Measurements from ENCODE around the gene RBM10.

Gene RBM10

DNA sequence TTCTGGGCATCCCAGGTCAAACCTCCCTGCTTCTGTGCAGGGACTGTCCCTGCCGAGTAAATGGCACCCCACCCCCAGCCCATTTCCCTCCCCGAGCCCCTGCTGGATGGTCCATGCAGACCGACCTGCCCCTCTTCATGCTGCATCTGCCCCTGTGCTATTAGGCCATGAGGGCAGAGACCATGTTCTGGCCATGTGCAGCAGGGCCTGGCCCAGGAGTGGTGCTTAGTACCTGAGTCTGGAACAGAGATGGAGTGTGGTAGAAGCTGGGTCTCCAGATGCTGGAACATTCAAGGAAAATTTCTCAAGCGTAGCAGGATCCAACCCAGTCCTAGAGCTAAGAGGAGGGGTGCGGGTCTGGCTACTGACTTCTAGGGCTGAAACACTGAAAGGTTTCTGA lies 33.3 kb downstream of the RBM10 start:
- DNase-seq: no peak

DNA sequence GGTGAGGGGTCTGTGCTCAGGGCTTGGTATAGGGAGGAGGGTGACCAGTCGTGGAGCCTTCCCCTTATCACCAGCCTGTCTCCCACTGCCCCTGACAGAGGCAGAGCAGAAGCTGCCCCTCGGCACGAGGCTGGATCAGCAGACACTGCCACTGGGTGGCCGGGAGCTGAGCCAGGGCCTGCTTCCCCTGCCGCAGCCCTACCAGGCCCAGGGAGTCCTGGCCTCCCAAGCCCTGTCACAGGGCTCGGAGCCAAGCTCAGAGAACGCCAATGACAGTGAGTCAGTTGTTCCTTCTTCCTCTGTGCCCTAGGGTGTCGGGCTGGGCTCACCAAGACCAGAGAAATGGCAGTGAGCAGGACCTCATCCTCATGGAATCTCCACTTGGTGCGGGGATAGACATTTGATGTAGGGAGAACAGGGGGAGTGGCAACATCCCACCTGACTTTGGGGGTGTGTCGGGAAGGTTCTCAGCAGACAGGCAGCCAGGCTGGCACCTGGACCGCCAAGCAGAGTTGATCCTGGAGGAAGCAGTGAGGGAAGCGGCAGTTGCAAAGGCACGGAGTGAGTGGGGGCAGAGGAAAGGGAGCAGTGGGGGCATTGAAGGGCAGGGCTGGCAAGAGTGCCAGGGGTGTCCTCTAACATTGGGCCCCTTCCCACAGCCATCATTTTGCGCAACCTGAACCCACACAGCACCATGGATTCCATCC lies 34.4 kb downstream of the RBM10 start:
- no peak for DNase-seq

DNA sequence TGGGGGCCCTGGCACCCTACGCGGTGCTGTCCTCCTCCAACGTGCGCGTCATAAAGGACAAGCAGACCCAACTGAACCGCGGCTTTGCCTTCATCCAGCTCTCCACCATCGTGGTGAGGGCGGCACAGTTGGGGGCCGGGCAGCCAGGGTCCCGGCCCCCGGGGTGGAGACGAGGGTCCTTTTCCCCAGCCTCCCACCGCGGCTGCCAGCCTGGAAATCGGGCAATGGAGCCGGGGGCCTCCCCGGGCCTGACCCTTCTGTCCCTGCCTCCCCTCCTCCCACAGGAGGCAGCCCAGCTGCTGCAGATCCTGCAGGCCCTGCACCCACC lies 34.9 kb downstream of the RBM10 start:
- DNase-seq: no peak

DNA sequence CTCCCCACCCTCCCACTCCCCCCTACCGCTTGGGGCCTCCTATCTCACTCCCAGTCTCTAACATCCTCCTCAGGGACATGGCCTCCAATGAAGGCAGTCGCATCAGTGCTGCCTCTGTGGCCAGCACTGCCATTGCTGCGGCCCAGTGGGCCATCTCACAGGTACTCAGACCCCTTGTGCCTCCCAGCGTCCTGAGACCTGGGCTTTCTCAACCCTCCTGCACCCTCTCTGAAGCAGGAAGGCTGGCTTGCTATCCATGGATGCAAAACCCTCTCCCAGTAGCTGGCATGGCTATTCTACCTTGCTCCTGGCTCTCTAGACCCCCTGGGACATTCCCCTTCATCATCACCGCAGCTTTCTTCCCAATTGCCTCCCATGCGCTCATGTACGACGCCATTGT lies 35.3 kb downstream of the RBM10 start:
- no peak for DNase-seq

DNA sequence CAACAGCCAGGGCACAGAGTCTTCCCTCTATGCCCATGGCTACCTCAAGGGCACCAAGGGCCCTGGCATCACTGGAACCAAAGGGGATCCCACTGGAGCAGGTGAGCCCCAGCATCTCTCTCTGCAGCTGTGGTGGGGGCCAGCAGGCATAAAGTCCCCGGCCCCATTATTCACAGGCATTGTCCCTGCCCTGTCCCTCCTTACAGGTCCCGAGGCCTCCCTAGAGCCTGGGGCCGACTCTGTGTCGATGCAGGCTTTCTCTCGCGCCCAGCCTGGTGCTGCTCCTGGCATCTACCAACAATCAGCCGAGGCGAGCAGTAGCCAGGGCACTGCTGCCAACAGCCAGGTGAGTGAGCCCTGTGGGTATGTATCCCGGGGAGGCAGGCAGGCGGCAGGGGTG lies 36.3 kb downstream of the RBM10 start:
- no peak for DNase-seq

DNA sequence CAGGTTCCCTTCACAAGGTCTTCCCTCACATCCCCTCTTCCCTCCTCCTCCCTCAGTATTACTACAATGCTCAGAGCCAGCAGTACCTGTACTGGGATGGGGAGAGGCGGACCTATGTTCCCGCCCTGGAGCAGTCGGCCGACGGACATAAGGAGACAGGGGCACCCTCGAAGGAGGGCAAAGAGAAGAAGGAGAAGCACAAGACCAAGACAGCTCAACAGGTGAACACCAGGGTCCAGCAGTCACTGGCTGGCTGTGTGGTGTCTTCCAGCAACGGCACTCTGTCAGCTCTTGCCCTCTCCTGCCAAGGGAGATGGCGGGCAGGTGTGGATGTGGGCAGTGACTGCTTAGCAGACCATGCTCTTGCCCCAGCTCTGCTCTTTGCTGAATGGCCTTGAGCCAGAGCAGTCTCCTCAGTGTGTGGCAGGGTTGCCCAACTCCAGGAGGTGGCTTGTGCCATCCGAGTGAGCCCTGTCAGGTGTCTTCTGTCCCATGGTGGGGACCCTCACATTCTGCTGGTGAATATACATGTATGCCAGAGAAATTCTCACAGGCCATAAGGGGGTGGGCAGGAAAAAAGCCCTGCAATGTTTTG lies 37.2 kb downstream of the RBM10 start:
- DNase-seq: no peak

DNA sequence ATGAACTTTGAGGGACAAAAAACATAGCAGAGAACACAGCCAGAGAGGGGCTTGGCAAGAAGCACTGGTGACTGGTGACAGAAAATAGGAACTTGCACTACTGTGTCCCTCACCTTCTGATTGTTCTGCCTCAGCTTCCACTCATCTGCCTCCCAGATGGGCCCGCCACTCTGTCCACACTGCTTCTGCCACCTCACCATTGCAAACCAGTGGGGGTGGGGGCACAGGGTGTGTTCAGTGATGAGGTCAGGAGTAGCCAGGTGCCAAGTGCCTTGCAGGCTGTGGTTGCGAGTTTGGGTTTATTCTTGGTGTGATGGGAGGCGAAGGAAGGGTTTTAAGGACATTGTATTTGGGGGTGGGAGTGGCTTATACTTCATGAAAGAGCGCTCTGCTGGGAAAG lies 39.5 kb downstream of the RBM10 start:
- no peak for DNase-seq

DNA sequence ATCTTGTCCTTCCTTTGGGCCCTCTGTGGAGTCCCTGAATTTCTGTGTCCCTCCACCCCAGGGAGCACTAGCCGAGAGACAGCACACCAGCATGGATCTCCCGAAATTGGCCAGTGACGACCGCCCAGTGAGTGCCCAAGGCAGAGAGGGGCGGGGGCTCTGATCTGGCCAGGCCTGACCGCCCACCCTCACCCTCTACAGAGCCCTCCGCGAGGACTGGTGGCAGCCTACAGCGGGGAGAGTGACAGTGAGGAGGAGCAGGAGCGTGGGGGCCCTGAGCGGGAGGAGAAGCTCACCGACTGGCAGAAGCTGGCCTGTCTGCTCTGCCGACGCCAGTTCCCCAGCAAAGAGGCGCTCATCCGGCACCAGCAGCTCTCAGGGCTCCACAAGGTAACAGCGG lies 40.2 kb downstream of the RBM10 start:
- no peak for DNase-seq

DNA sequence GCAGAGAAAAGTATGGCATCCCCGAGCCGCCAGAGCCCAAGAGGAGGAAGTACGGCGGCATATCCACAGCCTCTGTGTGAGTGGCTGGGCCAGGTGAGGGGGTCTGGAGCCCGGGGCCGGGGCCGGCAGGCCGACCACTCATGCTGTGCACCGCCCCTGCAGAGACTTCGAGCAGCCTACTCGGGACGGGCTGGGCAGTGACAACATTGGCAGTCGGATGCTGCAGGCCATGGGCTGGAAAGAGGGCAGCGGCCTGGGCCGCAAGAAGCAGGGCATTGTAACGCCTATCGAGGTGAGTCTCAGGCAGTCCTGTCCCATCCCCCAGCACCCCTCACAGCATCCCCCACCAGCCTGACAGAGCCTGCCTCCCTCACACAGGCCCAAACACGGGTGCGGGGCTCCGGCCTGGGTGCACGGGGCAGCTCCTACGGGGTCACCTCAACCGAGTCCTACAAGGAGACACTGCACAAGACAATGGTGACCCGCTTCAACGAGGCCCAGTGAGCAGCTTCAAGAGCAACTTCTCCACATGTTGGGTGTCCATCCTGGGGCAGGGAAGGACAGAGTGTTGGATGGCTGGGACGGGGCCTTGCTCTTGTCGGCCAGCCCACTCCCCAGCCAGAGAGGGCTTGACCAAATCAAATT lies 41.2 kb downstream of the RBM10 start:
- no peak for DNase-seq

DNA sequence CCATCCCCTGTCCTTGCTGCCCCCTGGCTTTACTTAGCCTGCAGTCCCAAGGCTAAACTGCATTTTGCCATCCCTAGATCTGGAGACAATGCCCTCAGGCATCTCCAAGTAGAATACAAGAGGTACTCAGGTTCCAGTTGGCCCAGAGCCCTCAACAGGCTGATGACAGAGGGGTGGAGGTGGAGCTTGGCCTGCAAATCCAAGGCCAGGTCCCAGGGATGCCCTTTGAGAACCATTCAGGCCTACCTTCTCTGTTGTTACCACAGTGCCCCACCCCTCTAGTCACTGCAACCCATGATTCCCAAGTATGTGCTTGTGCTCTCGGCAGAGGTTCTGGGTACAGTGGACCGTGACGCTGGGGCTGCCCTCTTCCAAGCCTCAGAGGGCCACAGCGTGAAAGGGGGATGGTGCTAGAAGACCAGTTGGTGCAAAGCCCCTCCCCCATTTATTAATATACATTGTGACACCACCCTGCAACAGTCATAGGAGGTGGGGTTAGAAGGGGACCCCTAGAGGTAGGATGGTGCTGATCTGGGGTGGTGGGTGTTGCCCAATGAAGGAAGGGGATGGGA lies 42.2 kb downstream of the RBM10 start:
- DNase-seq: no peak

DNA sequence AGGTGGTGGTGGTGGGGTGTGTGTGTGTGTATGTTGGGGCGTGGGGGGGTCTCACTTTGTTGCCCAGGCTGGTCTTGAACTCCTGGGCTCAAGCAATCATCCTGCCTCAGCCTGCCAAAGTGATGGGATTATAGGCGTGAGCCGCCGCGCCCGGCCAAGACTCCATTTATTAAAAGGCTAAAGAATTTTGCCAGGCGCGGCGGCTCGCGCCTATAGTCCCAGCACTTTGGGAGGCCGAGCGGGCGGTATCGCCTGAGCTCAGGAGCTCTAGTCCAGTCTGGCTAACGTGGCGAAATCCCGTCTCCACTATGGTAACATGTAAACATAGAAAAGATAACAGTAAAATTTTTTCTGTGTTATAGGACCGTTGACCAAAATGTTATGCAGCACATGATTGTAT lies 44.9 kb downstream of the RBM10 start:
- DNase-seq: no peak

DNA sequence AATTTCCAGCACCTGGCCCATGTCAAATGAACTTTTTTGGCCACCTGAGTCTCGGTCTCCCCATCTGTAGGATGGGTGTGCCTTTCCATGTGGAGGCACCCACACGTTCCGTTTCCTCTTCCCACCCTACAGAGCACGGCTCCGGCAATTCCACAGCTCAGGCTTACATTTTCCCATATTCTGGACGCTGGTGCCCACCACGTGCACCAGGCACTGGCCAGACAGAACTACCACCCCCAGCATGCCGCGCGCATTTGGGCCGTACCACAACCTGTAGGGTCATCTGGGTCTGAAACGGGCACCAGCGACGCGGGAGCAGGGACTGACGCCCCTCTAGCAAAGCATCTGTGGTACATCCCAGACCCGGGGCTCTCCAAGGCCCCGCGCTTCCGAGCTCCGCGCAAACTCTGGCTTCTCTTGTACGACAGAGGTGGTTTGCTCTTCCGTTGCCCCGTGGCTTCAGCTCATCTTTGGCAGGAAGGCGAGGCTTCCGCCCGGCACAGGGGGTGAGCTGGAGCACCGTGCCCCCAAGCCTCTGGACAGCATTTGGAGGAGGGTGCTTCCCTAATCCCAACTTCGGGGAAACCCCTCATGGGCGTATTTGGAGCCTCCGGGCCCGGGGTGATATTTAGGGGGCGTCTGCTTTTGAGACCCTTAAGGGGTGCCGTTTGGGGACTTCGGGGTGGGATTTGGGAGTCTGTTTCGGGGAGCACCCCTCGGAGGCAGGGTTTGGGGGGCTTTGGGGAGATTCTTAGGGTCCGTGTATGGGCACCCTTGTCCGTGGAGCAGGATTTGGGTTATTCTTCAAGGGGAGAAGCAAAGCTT lies 45.6 kb downstream of the RBM10 start:
- peak; percentile 78 to 81 for DNase-seq

DNA sequence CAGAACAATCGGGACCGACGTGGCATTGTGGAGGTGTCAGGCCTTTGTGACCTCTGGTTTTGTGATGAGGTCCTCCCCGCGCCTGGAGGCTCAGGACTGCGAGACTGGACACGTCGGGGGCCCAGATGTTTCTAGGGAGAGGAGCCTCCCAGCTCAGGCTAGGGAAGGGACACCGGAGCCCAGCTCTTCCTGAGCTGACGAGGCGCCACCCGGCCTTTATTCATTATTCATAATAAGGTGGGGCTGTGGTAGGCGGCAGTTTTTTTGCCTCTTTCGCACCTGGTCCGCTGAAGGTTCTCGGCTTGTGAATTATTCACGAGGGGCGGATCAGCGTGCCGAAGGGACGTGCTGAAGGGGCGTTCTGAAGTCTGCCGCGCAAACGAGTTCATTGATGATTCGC lies 46.3 kb downstream of the RBM10 start:
- peak; percentile 52 to 55 for DNase-seq

DNA sequence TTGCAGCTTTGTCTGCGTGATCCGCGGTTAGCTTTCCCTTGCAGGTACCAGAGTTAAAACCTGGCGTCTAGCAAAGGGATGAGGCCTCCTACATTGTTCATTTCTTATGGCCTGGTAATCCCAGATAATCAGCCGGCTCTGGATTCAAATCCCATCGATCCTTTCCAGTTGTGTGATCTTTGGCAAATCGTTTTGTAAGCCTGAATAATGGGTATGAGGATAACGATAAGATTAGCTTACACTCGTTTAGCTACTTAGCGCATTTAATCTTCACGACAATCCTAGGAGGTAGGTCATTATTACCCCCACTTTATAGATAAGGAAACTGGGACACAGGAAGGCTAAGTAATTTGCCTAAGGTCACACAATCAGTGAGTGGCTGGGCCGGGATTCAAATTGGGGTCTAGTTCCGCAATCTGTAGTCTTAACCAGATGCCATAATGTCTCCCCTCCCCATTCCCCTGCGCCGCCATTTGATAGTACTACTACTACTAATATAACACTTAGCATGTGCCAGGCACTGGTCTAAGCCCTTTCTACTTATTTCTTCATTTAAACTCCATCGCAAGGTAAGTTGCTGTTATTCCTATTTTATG lies 46.9 kb downstream of the RBM10 start:
- DNase-seq: no peak

DNA sequence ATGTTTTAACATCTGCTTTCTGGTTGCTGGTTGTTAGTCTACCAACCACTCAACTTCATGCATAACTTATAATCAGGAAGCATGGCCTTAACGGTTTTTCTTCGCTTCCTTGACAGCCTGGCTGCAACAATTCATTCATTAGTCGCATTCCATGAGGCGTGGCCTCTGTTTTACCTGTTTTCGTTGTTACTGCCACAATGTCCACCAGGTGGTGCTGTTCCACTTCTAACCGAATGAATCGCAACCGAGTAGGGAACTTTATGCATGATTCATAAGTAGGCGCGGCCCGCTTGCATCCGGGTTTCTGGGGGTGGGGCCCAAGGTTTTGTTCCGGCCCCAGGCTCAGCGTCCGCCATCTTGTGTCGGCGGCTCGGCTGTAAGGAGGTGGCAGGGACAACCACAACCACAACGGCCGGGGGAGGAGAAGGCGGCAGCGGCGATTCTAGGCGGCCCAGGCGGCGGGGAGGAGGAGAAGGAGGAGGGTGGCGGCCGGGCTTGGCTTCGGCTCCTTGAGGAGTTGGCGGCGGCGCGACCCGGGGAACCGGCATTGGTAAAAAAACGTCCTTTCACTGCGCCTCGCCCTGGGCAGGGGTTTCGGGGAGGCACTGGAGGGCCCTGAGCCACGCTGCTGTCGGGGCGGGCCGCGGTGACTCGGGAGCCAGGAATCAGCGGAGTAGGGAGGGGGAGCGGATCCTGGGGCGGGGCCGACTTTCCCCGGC lies 48.6 kb downstream of the RBM10 start, which contains the start of gene UBA1:
Gene UBA1, plus strand, starts transcription at position 355 of the 719 bp plus-strand sequence. CDS start 4,974 bp downstream, outside the sequence.
- DNase-seq: peak; percentile 88 to 90

DNA sequence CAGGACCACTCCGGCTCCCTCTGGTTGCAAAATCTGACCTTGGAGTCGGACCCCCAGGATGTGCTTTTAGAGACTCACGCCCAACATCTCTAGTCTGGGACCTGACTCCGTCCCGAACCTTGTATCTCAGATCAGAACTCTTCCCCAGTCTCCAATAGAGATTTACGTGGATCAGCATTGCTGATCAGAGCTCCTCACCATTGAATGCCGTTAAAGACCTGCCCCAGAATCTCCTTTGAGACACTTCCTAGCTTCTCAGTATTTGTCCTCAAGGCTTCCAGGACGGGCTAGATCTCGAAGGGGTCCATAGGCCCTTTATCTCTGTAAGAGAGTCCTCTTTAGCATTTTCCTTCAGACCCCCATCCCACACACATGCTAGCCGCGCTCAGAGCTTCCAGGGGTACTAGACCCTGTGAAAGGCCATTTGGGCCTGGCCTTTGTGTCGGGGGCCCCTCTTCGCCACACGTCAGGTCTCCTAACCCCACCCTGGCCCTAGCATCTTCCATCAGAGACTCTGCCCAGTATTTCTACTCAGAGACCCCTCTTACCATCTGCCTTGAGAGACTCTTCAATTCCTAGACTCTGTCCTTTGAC lies 49.3 kb downstream of the RBM10 start:
- no peak for DNase-seq

DNA sequence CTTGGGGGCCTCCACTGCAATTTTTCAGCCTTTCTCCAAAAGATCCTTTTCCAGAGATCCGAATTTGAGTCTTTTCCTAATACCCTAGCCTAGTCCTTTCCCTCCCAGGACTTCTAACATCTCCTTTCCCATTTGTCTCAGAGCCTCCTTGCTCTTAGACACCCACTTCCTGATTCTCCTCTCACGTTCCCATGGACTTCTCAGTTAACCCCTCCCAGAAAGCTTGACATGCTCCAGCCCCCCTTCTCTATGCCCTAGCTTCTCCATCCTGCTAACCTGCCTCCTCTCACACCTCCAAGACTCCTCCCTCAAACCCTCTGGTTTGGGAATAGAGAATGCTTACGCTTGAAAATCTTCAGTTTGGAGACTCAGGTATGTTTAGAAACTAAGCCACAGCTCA lies 51.1 kb downstream of the RBM10 start:
- DNase-seq: no peak

DNA sequence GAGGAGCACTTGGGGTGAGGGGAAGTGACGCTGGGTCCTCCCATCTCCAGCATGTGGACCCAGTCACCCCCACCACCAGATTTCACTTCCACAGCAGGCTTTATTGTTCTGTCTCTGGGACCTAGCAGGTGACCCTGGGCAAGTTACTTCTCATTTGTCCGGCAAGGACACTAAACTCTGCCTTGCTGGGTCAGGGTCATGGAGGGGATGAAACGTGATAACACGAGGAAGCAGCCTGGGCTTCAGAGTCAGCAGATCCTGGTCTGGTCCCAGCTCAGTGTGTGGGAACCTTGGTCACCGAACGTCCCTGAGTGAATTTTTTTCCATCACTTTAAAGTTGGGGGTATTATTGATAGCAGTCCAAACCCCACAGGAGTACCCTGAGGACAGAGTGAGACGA lies 52.5 kb downstream of the RBM10 start:
- DNase-seq: no peak

DNA sequence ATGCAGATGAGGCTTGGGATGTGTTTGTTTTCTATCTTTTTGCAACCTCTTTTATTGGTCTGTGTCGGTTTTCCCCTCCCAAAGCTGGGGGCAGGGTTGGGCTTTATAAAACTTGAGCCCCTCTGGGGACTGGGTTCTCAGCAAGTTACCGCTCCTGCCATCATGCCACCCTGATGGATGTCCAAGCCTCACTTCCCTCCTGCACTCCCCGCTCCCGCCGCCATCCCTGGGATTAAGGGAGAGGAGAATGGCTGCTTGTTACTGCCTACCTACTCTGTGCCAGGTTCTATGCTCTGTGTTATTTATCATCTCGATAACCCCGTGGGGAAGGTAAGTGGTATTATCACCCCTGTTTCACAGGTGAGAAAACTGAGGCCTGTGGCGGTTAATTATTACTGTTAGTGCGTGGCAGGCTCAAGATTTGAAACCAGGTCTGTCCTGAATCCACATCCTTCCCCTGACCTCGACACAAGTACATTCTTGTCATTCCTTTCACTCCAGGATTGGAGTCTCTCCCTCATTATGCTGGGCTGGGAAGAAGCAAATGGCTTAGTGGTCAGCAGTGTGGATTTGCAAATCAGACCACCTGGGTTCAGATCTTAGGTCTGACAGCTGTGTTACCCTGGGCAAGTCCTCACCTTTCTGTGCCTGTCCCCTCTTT lies 53.1 kb downstream of the RBM10 start:
- DNase-seq: no peak

DNA sequence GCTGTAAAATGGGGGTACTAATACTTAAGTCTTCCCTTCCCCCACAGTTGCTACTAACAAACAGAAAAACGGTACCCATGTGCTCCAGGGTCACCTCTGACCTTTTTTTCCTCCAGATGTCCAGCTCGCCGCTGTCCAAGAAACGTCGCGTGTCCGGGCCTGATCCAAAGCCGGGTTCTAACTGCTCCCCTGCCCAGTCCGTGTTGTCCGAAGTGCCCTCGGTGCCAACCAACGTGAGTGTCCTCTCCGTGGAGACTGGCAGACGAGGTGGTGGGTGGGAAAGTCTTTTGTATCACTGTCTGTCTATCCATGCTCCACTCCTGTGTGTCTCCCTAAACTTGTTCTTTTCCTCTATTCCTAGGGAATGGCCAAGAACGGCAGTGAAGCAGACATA lies 53.7 kb downstream of the RBM10 start:
- DNase-seq: no peak

DNA sequence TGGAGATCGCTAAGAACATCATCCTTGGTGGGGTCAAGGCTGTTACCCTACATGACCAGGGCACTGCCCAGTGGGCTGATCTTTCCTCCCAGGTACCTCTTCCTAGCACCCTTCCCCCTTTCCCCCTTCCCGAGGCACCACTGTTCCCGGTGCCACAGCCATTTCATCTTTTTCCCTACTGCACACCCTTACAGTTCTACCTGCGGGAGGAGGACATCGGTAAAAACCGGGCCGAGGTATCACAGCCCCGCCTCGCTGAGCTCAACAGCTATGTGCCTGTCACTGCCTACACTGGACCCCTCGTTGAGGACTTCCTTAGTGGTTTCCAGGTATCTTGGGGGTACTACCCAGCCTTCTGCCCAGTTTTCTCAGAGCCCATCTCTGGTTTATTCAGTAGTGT lies 54.3 kb downstream of the RBM10 start:
- DNase-seq: no peak
